Suppressor macrophage treated with lipopolysaccharide for 1 hour (primary cell): ENCODE measurements around the gene SYT11.
"Not testable (repeated sequence)": the region's sequence is repeated elsewhere in the genome, so short reads cannot be mapped to it uniquely, and the experiment has no call there.

Experiments
- DNase-seq, 3 donors: peaks; one replicate each; pipeline ENCODE4 v3.0.0-alpha.2; 2020 to 2022

Gene SYT11

DNA sequence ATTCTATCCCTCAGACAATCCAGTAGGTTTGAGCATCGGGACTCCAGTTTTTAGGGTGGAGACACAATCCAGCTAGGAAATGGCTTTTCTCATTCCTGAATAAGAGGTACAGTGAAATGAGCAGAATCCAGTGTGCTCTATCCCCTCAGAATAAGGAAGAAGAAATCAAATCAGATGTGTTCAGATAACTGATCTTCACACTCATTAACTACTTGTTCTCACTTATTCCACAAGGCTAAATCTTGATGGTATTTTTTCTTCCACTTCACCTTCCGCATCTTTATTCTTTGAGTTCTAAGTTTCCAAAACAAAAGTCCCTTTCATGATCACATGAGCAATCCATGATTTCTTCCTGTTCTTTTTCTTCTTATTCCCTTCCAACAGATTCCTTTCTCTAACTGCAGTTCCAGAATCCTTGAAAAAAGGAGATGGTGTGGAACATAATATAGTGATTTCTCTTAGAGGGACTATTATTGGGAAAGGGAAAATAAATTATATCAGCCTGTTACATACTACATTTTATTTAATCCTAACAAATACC, 1.7 kb downstream of the SYT11 start:
- DNase-seq: no peak

DNA sequence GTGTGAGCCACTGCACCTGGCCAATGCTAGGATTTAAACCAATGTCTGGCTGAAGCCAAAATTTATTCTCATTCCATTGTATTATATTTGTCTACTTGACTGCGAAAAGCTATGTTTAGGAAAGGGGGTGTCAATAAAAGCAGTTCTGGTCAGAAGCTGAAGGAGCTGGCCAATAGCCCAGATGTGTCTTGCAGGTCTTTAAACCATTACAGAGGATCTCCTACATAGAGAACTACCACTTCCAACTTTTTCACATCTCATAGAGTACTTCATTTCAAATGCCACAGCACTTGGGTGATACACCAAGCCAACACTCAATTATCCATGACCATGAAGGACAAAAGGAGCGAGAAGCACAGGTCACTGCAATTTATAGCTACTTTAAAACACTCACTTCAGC, 2.5 kb downstream of the SYT11 start:
- no peak for DNase-seq

DNA sequence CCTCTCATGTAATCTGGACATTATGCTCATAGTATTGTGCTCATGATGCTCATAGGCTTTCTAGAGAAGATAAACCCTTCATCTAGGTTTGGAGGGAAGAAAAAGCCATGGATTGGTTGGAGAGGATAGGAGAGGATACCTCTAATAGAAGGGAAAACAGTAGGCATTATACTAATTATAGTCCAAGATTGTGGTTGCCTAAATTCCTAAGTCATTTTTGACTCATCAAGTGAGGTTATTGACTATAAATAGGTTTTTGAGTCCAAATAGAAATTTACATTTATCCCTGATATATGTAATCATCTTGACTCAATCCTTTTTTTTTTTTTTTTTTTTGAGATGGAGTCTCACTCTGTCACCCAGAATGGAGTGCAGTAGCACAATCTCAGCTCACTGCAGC, 5.0 kb downstream of the SYT11 start:
- DNase-seq: peak in 2 of 3 donors; percentile 19 to 36

DNA sequence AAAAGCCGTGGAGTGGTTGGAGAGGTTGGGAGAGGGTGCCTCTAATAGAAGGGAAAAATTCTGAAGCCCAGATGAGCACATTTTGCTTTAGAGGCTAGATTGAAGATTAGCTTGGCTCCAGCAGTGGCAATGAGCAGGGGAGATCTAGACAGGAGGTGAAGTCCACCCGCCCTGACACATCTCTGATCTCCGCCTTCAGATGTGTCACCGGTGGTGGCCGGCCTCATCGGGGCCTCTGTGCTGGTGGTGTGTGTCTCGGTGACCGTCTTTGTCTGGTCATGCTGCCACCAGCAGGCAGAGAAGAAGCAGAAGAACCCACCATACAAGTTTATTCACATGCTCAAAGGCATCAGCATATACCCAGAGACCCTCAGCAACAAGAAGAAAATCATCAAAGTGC, 8.4 kb downstream of the SYT11 start:
- no peak for DNase-seq

DNA sequence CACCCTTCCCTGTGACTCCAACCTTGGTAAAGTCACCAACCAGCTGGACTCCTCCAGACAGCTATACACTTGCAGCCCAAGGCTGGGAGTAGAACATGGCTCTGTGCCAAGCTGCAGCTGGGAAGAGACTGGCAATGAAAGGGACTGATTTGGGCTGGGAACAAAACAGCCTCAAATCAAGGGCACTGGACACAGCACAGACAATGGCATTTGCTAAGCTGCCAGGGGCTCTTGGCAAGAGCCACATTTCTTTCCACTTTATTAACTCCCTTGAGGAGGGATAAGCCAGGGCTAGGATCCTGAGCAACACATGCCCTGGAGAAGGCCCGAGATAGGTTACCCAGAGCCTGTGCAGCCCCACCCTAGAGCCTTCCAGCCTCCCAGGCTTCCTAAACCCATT, 12.0 kb downstream of the SYT11 start:
- no peak for DNase-seq

DNA sequence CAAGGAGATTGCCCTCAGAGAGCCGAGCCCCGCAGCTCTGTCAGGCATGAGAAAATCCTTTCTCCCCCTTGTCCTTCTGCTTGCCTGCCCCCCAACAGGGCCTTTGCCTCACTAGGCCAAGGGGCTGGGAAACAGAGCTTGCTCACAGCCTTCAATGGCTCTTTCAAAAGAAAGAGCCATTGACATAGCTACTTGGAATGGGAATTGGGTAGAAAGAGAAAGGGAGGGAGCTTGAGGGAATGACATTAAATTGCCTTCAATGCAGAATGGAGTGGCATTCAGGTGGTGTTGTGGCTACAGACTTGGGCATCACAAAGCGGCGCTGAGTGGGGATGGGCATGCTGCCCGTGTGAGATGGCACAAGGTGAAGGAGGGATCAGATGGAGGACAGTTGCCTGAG, 13.2 kb downstream of the SYT11 start:
- DNase-seq: no peak

DNA sequence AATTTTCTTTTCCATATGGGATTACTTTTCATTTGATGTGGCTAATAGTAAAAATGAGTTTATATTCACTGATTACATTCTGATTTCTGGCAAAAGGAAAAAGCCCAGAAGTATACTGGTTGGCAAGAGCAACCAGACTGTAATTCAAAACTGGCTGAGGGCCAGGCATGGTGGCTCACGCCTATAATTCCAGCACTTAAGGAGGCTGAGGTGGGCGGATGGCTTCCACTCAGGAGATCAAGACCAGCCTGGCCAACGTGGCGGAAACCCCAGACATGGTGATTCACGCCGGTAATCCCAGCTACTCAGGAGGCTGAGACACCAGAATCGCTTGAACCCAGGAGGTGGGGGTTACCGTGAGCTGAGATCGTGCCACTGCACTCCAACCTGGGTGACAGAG, 14.5 kb downstream of the SYT11 start:
- peak in 1 of 3 donors; percentile 18 for DNase-seq

DNA sequence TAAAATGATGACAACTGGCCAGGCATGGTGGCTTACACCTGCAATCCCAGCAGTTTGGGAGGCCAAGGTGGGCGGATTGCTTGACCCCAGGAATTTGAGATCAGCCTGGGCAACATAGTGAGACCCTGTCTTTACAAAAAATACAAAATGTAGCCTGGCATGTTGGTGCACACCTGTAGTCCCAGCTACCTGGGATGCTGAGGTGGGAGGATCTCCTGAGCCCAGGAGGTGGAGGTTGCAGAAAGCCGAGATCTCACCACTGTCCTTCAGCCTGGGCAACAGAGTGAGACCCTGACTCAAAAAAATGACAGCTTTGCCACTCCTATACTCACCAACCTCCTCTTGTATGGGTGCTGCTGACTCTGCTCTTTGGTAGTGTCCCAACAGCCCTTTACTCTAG, 18.6 kb downstream of the SYT11 start:
- no peak for DNase-seq

DNA sequence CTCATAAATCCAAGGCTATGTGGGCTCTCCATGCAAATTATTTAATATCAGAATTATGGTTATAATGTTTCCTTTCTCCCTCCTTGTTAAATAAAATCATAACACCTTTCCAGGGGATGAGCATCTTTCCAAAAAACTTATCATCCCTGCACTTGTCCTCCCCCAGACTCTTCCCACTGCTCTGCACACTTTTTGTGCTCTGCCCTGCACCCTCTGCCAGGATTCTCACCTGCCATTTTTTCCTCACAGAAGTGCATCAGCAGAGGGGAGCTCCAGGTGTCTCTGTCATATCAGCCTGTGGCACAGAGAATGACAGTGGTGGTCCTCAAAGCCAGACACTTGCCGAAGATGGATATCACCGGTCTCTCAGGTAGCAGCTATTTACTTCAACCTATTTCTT, 20.9 kb downstream of the SYT11 start:
- no peak for DNase-seq

DNA sequence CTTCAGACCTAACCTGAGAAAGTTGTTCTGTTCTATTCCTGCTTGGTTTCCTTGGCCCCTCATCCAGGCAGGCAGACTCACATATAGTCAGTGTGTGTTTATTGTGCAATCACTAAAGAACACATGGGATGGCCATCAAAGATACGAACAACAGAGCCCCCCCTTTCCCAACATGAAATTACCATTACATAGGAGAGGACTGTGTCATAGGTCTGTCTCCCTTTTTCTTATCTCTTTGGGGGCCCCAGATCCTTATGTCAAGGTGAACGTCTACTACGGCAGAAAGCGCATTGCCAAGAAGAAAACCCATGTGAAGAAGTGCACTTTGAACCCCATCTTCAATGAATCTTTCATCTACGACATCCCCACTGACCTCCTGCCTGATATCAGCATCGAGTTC, 21.6 kb downstream of the SYT11 start:
- DNase-seq: no peak

DNA sequence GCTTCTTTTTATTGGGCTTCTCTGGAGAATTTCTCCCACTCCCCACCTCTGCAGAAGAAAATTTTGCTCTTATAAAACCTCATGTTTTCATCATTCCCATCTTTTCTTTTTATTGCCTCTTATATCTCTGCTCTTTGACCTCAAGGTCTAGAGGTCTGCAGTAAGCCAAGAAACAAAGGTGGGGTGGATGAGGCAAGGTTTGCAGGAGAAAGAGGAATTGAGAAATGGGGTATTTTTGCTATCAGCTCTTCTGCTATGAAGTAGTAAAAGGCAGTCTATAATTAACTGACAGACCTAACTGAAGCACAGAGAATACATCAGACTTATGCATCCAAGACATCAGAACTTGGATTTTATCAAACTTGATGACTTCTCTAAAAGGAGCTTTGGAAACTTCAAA, 22.9 kb downstream of the SYT11 start:
- DNase-seq: no peak

DNA sequence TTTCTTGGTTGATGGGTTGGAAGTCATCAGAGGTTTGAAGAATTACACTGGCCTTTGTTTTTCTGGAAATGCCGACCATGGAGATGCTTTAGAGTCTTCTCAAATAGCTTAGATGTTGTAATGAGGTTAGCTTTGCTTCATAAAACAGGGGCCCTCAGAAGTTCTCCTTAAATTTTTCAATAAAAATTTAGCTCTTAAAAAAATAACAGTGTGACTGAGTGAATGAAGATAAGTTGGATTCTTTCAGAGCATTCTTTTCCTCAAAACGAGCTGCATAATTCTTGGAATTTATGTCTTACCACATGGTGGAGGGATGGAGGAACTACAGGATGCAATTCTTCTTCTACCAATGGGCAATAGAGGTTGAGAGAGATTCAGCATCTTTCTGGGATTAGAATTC, 23.4 kb downstream of the SYT11 start:
- DNase-seq: no peak

DNA sequence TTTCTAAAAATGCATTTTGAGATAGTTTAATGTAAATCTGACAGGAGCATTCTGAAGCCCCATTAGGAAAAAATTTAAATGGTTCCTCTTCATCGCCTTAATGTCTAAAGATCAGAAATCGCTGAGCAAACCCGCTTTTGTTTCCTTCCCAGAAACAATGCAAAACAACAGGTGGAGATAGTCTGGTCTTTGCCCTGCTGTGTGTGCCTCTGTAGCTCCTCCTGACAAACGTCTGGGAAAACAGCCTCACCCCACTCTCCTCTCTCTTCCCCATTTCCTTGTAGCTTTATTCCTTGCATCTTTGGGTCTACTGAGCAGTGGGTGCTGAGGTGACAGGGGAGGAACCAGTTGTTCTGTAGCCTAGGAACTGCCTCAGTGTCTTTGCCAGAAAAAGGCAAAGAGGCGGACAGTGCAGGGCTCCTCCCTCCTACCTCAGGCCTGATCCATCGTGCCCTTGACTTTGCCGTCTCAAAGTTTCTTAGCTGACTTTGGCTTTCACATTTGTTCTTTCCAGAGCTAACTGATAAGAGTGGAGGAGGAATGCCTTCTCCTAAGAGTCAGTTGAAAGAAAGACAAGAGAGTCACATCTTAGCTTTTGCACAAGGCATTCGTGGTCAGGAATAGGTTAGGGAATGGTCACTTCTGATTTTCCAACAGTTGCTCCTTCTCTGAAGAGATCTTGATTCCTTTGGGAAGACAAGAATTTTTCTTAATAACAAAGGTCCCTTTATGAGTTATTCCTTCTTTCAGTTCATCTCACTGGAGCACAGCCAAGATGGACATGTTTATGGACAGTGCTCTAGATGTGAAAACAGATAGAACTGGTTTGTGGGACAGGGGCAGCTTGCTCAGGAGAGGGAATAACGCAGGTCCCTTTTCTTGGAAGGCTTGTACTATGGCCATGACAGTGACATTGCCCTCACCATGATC, 24.9 kb downstream of the SYT11 start:
- no peak for DNase-seq

DNA sequence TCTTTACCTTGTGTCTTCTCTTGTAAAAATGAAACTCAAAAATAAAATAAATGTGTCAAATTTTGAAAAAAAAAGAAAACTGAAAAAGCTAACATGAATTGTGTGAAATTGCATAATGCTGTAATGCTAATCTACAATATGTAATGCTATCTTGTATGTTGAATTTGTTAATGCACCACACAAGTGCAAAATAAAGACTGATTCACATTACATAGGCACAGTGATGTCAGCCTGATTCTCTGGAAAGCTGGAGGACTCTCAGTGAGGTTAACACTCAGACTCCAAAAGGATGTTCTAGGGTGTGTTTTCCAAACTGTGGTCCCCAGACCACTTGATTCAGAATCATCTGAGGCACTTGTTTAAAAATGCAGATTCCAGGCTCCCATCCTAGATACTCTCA, 25.6 kb downstream of the SYT11 start:
- DNase-seq: no peak

DNA sequence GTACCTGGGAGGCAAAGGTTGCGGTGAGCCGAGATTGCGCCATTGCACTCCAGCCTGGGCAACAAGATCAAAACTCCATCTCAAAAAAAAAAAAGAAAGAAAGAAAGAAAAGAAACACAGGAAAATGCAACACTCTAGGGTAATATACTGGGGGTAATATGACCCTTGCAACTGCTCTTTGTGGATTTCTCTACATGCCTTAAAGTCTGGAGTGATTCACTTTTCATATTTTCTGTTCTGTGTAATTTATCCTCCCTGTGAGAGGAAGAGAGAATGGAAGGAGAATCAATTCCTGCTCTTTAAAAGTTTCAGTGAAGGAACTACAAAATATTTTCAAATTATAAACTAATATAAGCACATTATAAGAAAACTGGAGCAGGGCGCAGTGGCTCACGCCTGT, 29.1 kb downstream of the SYT11 start:
- no peak for DNase-seq

DNA sequence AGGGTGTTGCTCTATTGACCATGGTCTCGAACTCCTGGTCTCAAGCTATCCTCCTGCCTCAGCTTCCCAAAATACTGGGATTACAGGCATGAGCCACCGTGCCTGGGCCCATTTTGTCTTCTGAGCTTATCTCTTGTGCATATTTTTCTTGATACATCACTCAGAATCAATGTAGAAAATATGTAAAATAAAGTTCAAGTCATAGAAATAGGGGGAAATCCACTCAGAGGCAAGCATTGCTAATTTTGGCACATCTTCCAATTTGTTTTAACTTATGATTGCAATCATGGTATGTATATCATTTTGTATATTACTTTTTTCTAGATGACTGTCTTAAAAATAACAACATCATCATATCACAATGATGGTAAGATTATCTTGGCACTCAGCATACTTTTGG, 30.2 kb downstream of the SYT11 start:
- no peak for DNase-seq

DNA sequence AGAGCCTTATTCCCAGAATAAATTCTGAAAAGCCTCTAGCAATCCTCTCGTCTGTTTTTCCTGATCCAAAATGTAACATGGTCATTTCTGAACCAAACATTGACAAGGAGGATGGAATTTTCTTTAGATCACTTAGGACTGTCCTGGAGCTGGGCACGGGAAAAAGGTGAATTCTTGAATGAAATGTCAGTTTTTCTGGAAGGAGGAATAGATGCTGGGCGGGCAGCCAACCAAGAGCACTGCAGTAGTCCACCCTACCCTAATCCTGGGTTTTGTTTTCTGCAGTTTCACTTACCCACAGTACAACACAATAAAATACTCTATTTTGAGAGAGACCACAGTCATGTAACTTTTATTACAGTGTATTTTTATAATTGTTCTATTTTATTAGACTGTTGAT, 30.9 kb downstream of the SYT11 start:
- DNase-seq: no peak

DNA sequence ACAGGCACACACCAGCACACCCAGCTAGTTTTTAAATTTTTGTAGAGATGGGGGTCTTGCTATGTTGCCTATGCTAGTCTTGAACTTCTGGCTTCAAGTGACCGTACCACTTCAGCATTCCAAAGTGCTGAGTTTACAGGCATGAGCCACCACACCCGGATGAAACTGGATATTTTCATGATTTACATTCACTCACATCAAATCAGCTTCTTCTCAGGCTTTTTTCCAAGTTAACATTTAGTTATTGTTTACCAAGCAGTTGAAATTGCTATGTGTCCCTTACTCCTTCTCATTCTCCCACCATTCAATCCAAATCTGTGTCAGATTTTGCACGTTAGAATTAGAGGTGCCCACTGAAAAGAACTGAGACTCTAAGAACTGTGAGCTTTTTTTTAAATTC, 33.4 kb downstream of the SYT11 start:
- DNase-seq: no peak

DNA sequence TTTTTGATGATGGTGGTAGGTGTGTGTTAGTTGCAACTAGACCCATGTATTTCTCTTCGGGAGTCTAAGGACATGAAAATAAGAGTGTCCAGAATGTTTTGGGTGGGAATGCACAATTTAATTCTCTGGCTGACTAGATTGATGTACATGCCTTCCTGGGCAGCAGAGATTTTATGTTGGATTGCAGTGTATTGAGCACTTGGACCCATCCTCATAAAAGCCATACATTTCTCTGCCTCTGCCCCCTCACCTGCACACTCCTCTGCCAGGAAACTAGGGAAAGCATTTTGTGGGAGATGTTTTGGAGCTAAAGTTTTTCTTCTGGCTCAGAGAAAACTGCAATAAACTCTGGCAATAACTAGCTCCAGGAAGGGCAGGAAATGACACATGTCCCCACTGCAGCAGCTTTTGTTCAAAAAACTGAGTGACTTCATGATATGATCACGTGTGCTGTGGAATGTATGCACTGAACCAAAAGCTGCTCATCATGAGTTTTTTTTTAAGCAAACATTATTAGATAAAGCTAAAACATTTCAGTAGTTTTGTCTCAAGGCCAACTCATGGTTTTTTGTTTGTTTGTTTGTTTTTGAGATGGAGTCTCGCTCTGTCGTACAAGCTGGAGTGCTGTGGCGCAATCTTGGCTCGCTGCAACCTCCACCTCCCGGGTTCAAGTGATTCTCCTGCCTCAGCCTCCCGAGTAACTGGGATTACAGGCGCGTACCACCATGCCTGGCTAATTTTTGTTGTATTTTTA, 34.2 kb downstream of the SYT11 start:
- peak; percentile 62 to 87 (median 82) for DNase-seq

DNA sequence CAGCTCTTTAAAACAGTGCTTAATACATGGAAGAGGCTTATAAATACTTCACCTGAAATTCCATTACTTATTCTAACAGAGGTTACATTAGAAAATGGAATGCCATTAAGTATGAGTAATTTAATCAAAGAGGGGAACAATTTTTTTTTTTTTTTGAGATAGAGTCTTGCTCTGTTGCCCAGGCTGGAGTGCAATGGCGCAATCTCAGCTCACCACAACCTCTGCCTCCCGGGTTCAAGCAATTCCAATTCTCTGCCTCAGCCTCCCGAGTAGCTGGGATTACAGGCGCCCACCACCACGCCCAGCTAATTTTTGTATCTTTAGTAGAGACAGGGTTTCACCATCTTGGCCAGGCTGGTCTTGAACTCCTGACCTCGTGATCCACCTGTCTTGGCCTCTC, 36.2 kb downstream of the SYT11 start:
- DNase-seq: not testable (repeated sequence)

DNA sequence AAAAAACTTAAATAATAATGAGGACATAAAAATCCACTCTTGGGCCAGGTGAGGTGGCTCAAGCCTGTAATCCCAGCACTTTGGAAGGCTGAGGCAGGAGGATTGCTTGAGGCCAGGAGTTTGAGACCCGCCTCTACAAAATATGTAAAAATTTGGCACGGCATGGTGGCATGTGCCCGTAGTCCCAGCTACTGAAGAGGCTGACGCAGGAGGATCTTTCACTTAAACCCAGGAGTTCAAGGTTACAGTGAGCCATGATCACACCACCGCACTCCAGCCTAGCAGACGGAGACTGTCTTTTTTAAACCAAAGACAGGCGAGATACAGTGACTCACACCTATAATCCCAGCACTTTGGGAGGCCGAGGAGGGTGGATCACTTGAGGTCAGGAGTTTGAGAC, 37.1 kb downstream of the SYT11 start:
- DNase-seq: not testable (repeated sequence)

DNA sequence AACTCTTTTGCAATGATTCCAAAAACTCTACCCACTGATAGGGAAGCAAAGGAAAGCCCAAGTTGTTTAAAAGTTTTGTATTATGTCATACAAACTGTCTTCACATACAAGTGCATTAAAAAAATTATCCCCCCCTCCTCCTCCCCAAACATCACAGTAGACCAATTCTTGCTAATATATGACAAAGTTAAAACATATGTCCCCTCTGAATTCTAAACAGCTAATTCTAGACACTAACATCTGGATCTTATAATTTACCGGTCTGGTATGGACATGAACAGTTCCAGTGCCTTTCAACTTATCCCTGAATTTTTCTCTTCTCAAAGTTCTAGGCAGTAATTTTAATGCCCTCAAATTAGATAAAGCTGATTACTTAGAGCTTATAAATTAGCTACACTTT, 38.4 kb downstream of the SYT11 start:
- no peak for DNase-seq

DNA sequence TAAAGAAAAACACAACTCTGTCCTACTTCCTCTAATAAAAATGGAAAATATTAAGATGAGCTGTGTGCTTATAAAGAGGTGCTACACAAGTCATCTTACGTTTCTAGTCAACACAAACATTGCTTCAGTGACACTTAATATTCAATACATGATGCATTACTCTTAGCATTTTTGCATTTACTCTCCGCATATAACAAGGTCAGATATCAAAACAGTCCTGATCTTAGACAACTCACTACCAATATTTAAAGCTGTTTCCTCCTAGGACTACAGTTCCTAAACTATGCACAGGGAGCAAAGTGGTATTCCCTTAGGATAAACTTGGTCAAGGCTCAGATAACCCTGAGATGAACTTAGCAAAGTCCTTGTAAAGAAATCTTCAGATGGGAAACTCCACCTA, 39.5 kb downstream of the SYT11 start:
- no peak for DNase-seq

DNA sequence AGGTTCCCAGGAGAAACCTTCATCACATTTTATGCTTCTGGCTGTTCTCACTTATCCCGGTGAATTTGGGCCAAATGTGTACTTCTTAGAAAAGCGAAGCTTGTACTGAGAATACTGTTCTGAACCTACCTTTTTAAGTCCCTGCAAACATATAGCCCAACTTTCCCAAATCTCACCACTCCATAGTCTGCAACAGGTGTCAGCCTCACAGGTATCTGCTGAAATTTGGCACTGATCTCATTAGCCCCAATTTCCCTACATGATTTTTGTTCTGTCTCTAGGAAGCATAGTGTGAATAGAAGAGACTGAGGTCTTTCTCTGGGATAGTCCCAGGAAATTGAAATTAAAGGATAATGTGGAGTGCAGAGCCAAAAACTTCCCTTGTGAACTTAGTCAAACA, 40.3 kb downstream of the SYT11 start:
- no peak for DNase-seq
